CD14-positive monocyte (primary cell): ENCODE results near the gene SPATA33. TPM values are rescaled to one million over a fixed set of nuclear protein-coding genes. Genes with fewer than 3 reads are reported as not detected.

Experiments used
- DNase-seq, 3 donors: peaks; one replicate each; pipeline ENCODE4 v3.0.0-alpha.2; 2011 to 2022
- H2AFZ ChIP-seq: 2 replicates; pipeline ENCODE4 v1.6.0; 2012; ENCODE audit warnings: mild to moderate bottlenecking, low read depth, low read length, inconsistent platforms; ENCODE audit not compliant: insufficient read depth, poor library complexity, severe bottlenecking
- H3K27ac ChIP-seq, 2 donors: 1 replicate in 1 of 2; 2 replicates in 1 of 2; pipeline ENCODE4 v1.5.1; 2012 to 2013; ENCODE audit warnings: low read length in 2 of 2, control low read depth in 1 of 2, inconsistent platforms in 1 of 2, low read depth in 1 of 2, mild to moderate bottlenecking in 1 of 2
- H3K27me3 ChIP-seq, 2 donors: one replicate each; pipeline versions ENCODE4 v1.6.0 to v1.6.1; 2011 to 2013; ENCODE audit warnings: low read length in 2 of 2; ENCODE audit not compliant: control insufficient read depth in 2 of 2, insufficient read depth in 2 of 2
- H3K36me3 ChIP-seq, 2 donors: replicated peaks in 1 of 2; 1 replicate in 1 of 2; 2 replicates in 1 of 2; pipeline versions ENCODE4 v1.5.1 to v1.6.1; 2012 to 2013; ENCODE audit warnings: low read length in 2 of 2, control low read depth in 1 of 2, inconsistent platforms in 1 of 2, mild to moderate bottlenecking in 1 of 2; ENCODE audit not compliant: insufficient read depth in 2 of 2, control insufficient read depth in 1 of 2
- H3K4me1 ChIP-seq, 2 donors: 1 replicate in 1 of 2; 2 replicates in 1 of 2; pipeline versions ENCODE4 v1.5.1 to v1.6.1; 2012 to 2013; ENCODE audit warnings: low read length in 2 of 2, control low read depth in 1 of 2, inconsistent platforms in 1 of 2, mild to moderate bottlenecking in 1 of 2, moderate library complexity in 1 of 2; ENCODE audit not compliant: insufficient read depth in 2 of 2, control insufficient read depth in 1 of 2
- H3K4me2 ChIP-seq: replicated peaks from 2 replicates; pipeline ENCODE3; 2012; ENCODE audit warnings: low read length, moderate library complexity, mild to moderate bottlenecking; ENCODE audit not compliant: poor library complexity, severe bottlenecking; ENCODE audit errors: extremely low read depth
- H3K4me3 ChIP-seq, 3 experiments: fragments of 200-600 bp in 1 of 3; sonication (generic) in 1 of 3; replicated peaks in 1 of 3; 1 replicate in 2 of 3; 2 replicates in 1 of 3; pipeline ENCODE4 v1.5.1; 2011 to 2013; ENCODE audit warnings: low read length in 3 of 3, mild to moderate bottlenecking in 3 of 3, control low read depth in 2 of 3, low read depth in 2 of 3, inconsistent platforms in 1 of 3, moderate library complexity in 1 of 3
- H3K79me2 ChIP-seq: 2 replicates; pipeline ENCODE4 v1.6.0; 2012; ENCODE audit warnings: mild to moderate bottlenecking, control low read depth, inconsistent platforms, low read length, moderate library complexity; ENCODE audit not compliant: insufficient read depth
- H3K9ac ChIP-seq: 2 replicates; pipeline ENCODE4 v1.6.0; 2017; ENCODE audit warnings: low read length, mild to moderate bottlenecking; ENCODE audit not compliant: insufficient read depth, poor library complexity, severe bottlenecking
- H3K9me3 ChIP-seq, 2 donors: replicated peaks in 1 of 2; 1 replicate in 1 of 2; 2 replicates in 1 of 2; pipeline versions ENCODE4 v1.5.1 to v1.6.1; 2012 to 2013; ENCODE audit warnings: low read length in 2 of 2, control low read depth in 1 of 2; ENCODE audit not compliant: control insufficient read depth in 1 of 2, insufficient read depth in 1 of 2
- H4K20me1 ChIP-seq: 2 replicates; pipeline ENCODE4 v1.6.0; 2012; ENCODE audit warnings: mild to moderate bottlenecking, low read length, control low read depth, moderate library complexity; ENCODE audit not compliant: insufficient read depth
- H3K27ac Mint-ChIP-seq, 7 donors: one replicate each; pipeline ENCODE4 v1.8.0; 2020; ENCODE audit warnings: mild to moderate bottlenecking in 7 of 7, mixed read lengths in 7 of 7, moderate library complexity in 6 of 7, inconsistent platforms in 2 of 7
- H3K27me3 Mint-ChIP-seq, 3 donors: one replicate each; pipeline ENCODE4 v1.8.0; 2021 to 2022; ENCODE audit warnings: low read depth in 3 of 3, mild to moderate bottlenecking in 3 of 3, mixed read lengths in 3 of 3, moderate library complexity in 3 of 3, inconsistent platforms in 1 of 3
- H3K36me3 Mint-ChIP-seq, 2 donors: one replicate each; pipeline ENCODE4 v1.8.0; 2020; ENCODE audit warnings: mixed read lengths in 2 of 2, inconsistent platforms in 1 of 2, mild to moderate bottlenecking in 1 of 2
- H3K4me1 Mint-ChIP-seq: one replicate; pipeline ENCODE4 v1.8.0; 2020; ENCODE audit warnings: mild to moderate bottlenecking, mixed read lengths
- H3K4me3 Mint-ChIP-seq, 2 donors: one replicate each; pipeline ENCODE4 v1.8.0; 2020; ENCODE audit warnings: mild to moderate bottlenecking in 2 of 2, mixed read lengths in 2 of 2, moderate library complexity in 1 of 2
- H3K9me3 Mint-ChIP-seq, 7 donors: one replicate each; pipeline ENCODE4 v1.8.0; 2020 to 2022; ENCODE audit warnings: mixed read lengths in 7 of 7, mild to moderate bottlenecking in 6 of 7, moderate library complexity in 6 of 7, inconsistent platforms in 2 of 7
- WGBS: methylation state at CpG from one replicate; pipeline ENCODE4 v1.1.5; 2013; ENCODE audit warnings: missing lambda C conversion rate; ENCODE audit not compliant: insufficient coverage; 5-methylcytosine and 5-hydroxymethylcytosine counted together
- intact Hi-C, 2 donors: fragments of 100-400 bp; cut with micrococcal nuclease; formaldehyde crosslinking; loops; one replicate each; pipeline versions ENCODE4 v1.15.0 to v1.15.1; 2023
- polyA plus RNA-seq, 3 donors: library from polyadenylated mRNA; depleted of rRNA in 1 of 3; unstranded in 2 of 3; stranded (reverse) in 1 of 3; fragments of 300-500 nt in 2 of 3; fragments of >200 nt in 1 of 3; fragmentation: Illumina TruSeq in 2 of 3; gene quantifications; 1 replicate in 2 of 3; 2 replicates in 1 of 3; pipeline ENCODE4 v1.2.3, GENCODE V29; 2012 to 2021
- TF ChIP-seq, protein P1 (sequence below): fragments of 200-600 bp; IDR thresholded peaks from one replicate; pipeline ENCODE4 v1.8.0; 2022; ENCODE audit warnings: antibody characterized with exemption, mild to moderate bottlenecking

The SPATA33 gene
- polyA plus RNA-seq, 3 donors: 1.4 to 3.5 (median 1.8) TPM

DNA sequence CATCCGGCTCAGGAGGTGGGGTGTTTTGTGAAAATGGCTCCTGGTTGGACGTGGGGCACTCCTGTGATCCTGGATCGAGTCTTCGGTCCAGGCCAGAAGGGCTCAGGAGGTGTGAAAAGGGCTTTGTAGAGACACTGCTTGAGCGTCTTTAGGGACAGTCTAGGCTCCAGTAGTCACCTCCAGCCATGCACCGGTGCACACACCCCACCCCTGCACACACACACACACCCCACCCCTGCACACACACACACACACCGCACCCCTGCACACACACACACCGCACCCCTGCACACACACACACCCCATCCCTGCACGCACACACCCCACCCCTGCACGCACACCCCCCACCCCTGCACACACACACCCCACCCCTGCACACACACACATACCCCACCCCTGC is 19.2 kb upstream of the SPATA33 start:
- H3K79me2 ChIP-seq: no peaks in the 10 kb centered on the region
- TF ChIP-seq, protein P1, sequence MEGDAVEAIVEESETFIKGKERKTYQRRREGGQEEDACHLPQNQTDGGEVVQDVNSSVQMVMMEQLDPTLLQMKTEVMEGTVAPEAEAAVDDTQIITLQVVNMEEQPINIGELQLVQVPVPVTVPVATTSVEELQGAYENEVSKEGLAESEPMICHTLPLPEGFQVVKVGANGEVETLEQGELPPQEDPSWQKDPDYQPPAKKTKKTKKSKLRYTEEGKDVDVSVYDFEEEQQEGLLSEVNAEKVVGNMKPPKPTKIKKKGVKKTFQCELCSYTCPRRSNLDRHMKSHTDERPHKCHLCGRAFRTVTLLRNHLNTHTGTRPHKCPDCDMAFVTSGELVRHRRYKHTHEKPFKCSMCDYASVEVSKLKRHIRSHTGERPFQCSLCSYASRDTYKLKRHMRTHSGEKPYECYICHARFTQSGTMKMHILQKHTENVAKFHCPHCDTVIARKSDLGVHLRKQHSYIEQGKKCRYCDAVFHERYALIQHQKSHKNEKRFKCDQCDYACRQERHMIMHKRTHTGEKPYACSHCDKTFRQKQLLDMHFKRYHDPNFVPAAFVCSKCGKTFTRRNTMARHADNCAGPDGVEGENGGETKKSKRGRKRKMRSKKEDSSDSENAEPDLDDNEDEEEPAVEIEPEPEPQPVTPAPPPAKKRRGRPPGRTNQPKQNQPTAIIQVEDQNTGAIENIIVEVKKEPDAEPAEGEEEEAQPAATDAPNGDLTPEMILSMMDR: no peak
- WGBS: 72% methylated on average over 2 of the region's 10 CpGs
- H3K36me3 ChIP-seq: no peaks in the 10 kb centered on the region
- H3K4me3 ChIP-seq: no peak overlapping the region
- H3K9ac ChIP-seq: no peak overlapping the region
- peaks cover 20 to 28% of the 10 kb centered on the region in 2 donors for H3K9me3 ChIP-seq
- H3K4me2 ChIP-seq: no peak overlapping the region
- no peaks in the 10 kb centered on the region for H4K20me1 ChIP-seq
- H3K27ac ChIP-seq: no peak overlapping the region
- H3K4me1 ChIP-seq: peaks cover 0 to 5% of the 10 kb centered on the region in 2 donors
- no peak overlapping the region for H2AFZ ChIP-seq
- peaks cover 12 to 28% (median 22%) of the 10 kb centered on the region in 7 donors for H3K9me3 Mint-ChIP-seq
- no peaks in the 10 kb centered on the region for H3K36me3 Mint-ChIP-seq
- H3K4me1 Mint-ChIP-seq: peaks cover 7% of the 10 kb centered on the region
- no peaks in the 10 kb centered on the region for H3K27me3 ChIP-seq
- peaks cover 7 to 9% (median 9%) of the 10 kb centered on the region in 3 donors for H3K27me3 Mint-ChIP-seq
- no peak for DNase-seq
- H3K27ac Mint-ChIP-seq: no peak overlapping the region
- no peak overlapping the region for H3K4me3 Mint-ChIP-seq
- intact Hi-C loops: no loop called here

DNA sequence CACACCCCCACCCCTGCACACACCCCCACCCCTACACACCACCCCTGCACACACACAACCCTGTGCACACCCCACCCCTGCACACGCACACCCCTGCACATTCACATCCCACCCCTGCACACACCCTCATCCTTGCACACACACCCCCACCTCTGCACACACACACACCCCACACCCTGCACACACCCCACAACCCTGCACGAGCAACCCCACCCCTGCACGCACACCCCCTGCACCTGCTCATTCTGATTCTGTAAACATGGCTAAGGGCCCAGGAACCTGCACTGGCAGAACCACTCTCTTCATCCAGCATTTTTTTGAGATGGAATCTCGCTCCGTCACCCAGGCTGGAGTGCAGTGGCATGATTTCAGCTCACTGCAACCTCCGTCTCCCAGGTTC is 18.3 kb upstream of the SPATA33 start:
- intact Hi-C loops: no loop called here
- peaks cover 0 to 6% of the 10 kb centered on the region in 2 donors for H3K36me3 Mint-ChIP-seq
- peaks cover 7% of the 10 kb centered on the region for H3K4me1 Mint-ChIP-seq

More for the DNA sequence above, 18.3 kb upstream of the SPATA33 start:
- H3K4me3 ChIP-seq: no peak overlapping the region
- TF ChIP-seq, protein P1: no peak
- H3K27ac ChIP-seq: no peak overlapping the region
- no peak overlapping the region for H2AFZ ChIP-seq
- 98% methylated on average over 6 of the region's 6 CpGs for WGBS
- H3K9ac ChIP-seq: no peak overlapping the region
- no peaks in the 10 kb centered on the region for H3K79me2 ChIP-seq
- DNase-seq: no peak
- H3K9me3 Mint-ChIP-seq: peaks cover 5 to 19% (median 15%) of the 10 kb centered on the region in 7 donors
- H3K4me1 ChIP-seq: peaks cover 0 to 5% of the 10 kb centered on the region in 2 donors
- H3K36me3 ChIP-seq: peaks cover 3% of the 10 kb centered on the region in 2 donors
- peaks cover 5% of the 10 kb centered on the region for H4K20me1 ChIP-seq
- H3K4me3 Mint-ChIP-seq: no peak overlapping the region
- no peaks in the 10 kb centered on the region for H3K27me3 ChIP-seq
- peaks cover 13 to 19% of the 10 kb centered on the region in 2 donors for H3K9me3 ChIP-seq
- H3K27ac Mint-ChIP-seq: no peak overlapping the region
- no peak overlapping the region for H3K4me2 ChIP-seq
- H3K27me3 Mint-ChIP-seq: peaks cover 4 to 9% (median 7%) of the 10 kb centered on the region in 3 donors
